Spleen (tissue), 11 donors: ENCODE results near the gene IGF1R. TPM values are rescaled to one million over a fixed set of nuclear protein-coding genes. Genes with fewer than 3 reads are reported as not detected.

Experiments
- DNase-seq: peaks from one replicate; pipeline ENCODE4 v3.0.0-alpha.2; 2020
- H3K27ac ChIP-seq, 8 donors: fragments of 200-600 bp; sonication (generic) in 7 of 8; 1 replicate in 4 of 8; 2 replicates in 4 of 8; pipeline versions ENCODE4 v1.5.0 to v1.8.0; 2016 to 2021; ENCODE audit warnings: inconsistent platforms in 4 of 8, mild to moderate bottlenecking in 4 of 8, moderate library complexity in 1 of 8
- H3K27me3 ChIP-seq, 7 donors: fragments of 200-600 bp; sonication (generic) in 6 of 7; replicated peaks in 1 of 7; 1 replicate in 4 of 7; 2 replicates in 3 of 7; pipeline versions ENCODE4 v1.5.0 to v1.8.0; 2016 to 2021; ENCODE audit warnings: inconsistent platforms in 3 of 7, mild to moderate bottlenecking in 1 of 7
- H3K36me3 ChIP-seq, 6 donors: fragments of 200-600 bp; sonication (generic) in 5 of 6; 1 replicate in 4 of 6; 2 replicates in 2 of 6; pipeline versions ENCODE4 v1.5.0 to v1.8.0; 2016 to 2021; ENCODE audit warnings: inconsistent platforms in 2 of 6
- H3K4me1 ChIP-seq, 6 donors: fragments of 200-600 bp; sonication (generic) in 5 of 6; 1 replicate in 3 of 6; 2 replicates in 3 of 6; pipeline versions ENCODE4 v1.5.0 to v1.8.0; 2016 to 2021; ENCODE audit warnings: inconsistent platforms in 3 of 6
- H3K4me3 ChIP-seq, 8 donors: fragments of 200-600 bp; sonication (generic) in 7 of 8; 1 replicate in 4 of 8; 2 replicates in 4 of 8; pipeline versions ENCODE4 v1.5.0 to v1.8.0; 2016 to 2021; ENCODE audit warnings: inconsistent platforms in 4 of 8, mild to moderate bottlenecking in 4 of 8, moderate library complexity in 2 of 8
- H3K9me3 ChIP-seq, 8 donors: fragments of 200-600 bp; sonication (generic) in 7 of 8; 1 replicate in 4 of 8; 2 replicates in 4 of 8; pipeline versions ENCODE4 v1.5.0 to v1.8.0; 2016 to 2021; ENCODE audit warnings: inconsistent platforms in 4 of 8
- POLR2A ChIP-seq, 3 donors: fragments of 450-650 bp; IDR thresholded peaks; one replicate each; pipeline ENCODE4 v1.5.1; 2017; ENCODE audit warnings: antibody characterized with exemption in 3 of 3, mild to moderate bottlenecking in 1 of 3
- POLR2AphosphoS5 ChIP-seq, 3 donors: sonication (generic); formaldehyde crosslinking; IDR thresholded peaks; one replicate each; pipeline ENCODE4 v1.5.1; 2017; ENCODE audit warnings: antibody characterized with exemption in 3 of 3
- WGBS, 5 donors: extraction: QIAGEN DNeasy Blood & Tissue Kit in 3 of 5; methylation state at CpG; one replicate each; pipeline versions ENCODE4 v1.1.5 to v1.1.7; 2013 to 2018; 5-methylcytosine and 5-hydroxymethylcytosine counted together
- intact Hi-C: fragments of 100-400 bp; cut with DNase I; formaldehyde crosslinking; loops from one replicate; pipeline ENCODE4 v1.15.0; 2023; ENCODE audit warnings: low total_unique reads
- polyA plus RNA-seq, 3 donors: library from polyadenylated mRNA; stranded (reverse); fragments of 200-250 nt; gene quantifications; one replicate each; pipeline ENCODE4 v1.2.1, GENCODE V29; 2013
- total RNA-seq, 7 donors: library from RNA; depleted of rRNA in 3 of 7; stranded (reverse); fragments of >200 nt in 3 of 7; fragmentation: NEBNext Ultra II Directional in 4 of 7; extraction: Animal tissue kit (Norgen Biotek cat#: 25700) in 4 of 7; gene quantifications; one replicate each; pipeline versions ENCODE4 v1.1.0 to v1.2.1, GENCODE V29; 2016 to 2021
- TF ChIP-seq, protein P1 (sequence below), 11 experiments: fragments of 200-600 bp in 7 of 11; fragments of 450-650 bp in 4 of 11; sonication (generic) in 4 of 11; IDR thresholded peaks in 8 of 11; conservative IDR thresholded peaks in 3 of 11; 1 replicate in 7 of 11; 2 replicates in 4 of 11; pipeline versions ENCODE4 v1.4.0 to v1.8.0; 2016 to 2021; ENCODE audit warnings: antibody characterized with exemption in 11 of 11, inconsistent platforms in 4 of 11, mild to moderate bottlenecking in 1 of 11
- donor health status: healthy with polysubstance abuse.
- donor health status: DM: no; HTN: no; CAD: no; lungs with moderate emphysema.
- donor health status: DM: no; HTN: no; CAD: no.
- donor health status: Bipolar disorder and iron deficiency.
- donor health status: healthy.
- donor health status: DM: no; HTN: no; CAD: no.
- donor health status: DM: yes; HTN: yes; CAD: no.

The IGF1R gene
- total and polyA plus RNA-seq, 10 donors: 1.1 to 104 (median 53.1) TPM

DNA sequence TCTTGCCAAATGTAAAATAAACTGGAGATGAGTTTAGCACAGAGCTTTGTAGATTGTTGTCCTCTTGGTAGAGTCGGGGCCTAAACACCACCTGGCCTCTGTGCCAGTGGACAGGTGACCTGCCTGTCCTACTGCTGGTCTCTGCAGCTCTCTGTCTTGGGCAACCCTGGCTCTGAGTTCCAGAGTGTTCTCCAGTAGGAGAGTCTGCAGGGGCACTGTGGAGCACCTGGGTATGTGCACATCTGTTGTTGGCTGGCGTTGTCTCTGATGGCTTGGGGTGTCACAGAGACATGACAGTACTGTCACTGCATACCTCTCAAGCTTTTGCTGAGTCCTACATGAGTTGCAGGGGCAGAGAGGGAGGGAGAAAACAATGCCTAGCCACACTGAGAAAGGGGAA, 112.6 kb downstream of the IGF1R start:
- TF ChIP-seq, protein P1, sequence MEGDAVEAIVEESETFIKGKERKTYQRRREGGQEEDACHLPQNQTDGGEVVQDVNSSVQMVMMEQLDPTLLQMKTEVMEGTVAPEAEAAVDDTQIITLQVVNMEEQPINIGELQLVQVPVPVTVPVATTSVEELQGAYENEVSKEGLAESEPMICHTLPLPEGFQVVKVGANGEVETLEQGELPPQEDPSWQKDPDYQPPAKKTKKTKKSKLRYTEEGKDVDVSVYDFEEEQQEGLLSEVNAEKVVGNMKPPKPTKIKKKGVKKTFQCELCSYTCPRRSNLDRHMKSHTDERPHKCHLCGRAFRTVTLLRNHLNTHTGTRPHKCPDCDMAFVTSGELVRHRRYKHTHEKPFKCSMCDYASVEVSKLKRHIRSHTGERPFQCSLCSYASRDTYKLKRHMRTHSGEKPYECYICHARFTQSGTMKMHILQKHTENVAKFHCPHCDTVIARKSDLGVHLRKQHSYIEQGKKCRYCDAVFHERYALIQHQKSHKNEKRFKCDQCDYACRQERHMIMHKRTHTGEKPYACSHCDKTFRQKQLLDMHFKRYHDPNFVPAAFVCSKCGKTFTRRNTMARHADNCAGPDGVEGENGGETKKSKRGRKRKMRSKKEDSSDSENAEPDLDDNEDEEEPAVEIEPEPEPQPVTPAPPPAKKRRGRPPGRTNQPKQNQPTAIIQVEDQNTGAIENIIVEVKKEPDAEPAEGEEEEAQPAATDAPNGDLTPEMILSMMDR (IDR thresholded peaks at IDR 0.05 in 8 of 11, conservative IDR thresholded peaks at IDR 0.05 in 3 of 11): no peak
- TF ChIP-seq POLR2AphosphoS5 (IDR thresholded peaks at IDR 0.05) (no peak), POLR2A (IDR thresholded peaks at IDR 0.05) (no peak)
- no peaks in the 10 kb centered on the region for H3K9me3 ChIP-seq
- no peak overlapping the region for H3K27ac ChIP-seq
- WGBS, 5 donors: 83 to 94% (median 89%) methylated on average over 2 of the region's 2 CpGs
- no peaks in the 10 kb centered on the region for H3K27me3 ChIP-seq
- H3K36me3 ChIP-seq: no peaks in the 10 kb centered on the region
- DNase-seq: no peak
- H3K4me3 ChIP-seq: no peak overlapping the region
- H3K4me1 ChIP-seq: peaks cover 0 to 30% (median 3%) of the 10 kb centered on the region in 6 donors
- intact Hi-C loops: no loop called here

DNA sequence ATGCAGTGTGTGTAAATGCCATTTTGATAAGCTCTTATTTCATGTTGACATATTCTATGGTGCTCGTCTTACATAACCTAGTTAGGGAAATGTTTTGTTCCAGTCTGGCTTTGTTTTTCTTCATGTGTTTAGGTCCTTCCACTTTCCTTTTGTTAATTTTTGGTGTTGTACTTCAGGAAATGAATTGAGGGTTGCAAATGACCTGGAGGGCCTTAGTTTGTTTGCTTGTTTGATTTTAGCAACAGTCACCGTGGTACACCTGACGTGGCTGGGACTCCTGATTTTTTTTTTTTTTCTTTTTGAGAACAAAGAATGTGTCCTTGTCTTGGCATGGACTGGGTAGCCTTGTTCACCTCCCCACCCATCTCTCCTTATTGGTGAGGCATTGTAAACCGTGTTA, 114.8 kb downstream of the IGF1R start:
- intact Hi-C loops: no loop called here
- no peaks in the 10 kb centered on the region for H3K9me3 ChIP-seq
- no peaks in the 10 kb centered on the region for H3K27me3 ChIP-seq
- TF ChIP-seq POLR2AphosphoS5 (IDR thresholded peaks at IDR 0.05) (no peak), POLR2A (IDR thresholded peaks at IDR 0.05) (no peak)
- TF ChIP-seq, protein P1 (IDR thresholded peaks at IDR 0.05 in 8 of 11, conservative IDR thresholded peaks at IDR 0.05 in 3 of 11): no peak
- DNase-seq: no peak
- no peak overlapping the region for H3K27ac ChIP-seq
- no peaks in the 10 kb centered on the region for H3K36me3 ChIP-seq
- H3K4me1 ChIP-seq: peaks cover 0 to 26% (median 1%) of the 10 kb centered on the region in 6 donors
- no peak overlapping the region for H3K4me3 ChIP-seq
- WGBS, 5 donors: 57 to 73% (median 72%) methylated on average over 4 of the region's 4 CpGs

DNA sequence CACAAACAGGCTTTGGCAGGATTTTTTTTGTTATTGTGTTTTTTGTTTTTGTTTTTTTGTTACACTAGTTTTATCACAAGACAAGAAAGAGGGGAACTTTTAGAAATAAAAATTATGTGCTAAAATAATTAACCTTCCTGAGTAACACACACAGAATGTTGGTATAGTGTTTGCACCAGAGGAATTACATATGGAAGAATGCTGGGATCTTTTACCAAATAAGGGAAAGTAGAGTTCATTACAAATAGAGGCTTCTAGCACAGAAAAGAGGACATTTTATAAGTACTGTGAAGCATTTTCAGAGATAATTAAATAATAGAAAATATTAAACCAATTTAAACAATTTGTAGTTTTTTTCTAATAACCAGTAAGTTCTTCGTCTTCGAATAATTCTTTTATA, 116.0 kb downstream of the IGF1R start:
- H3K4me3 ChIP-seq: no peak overlapping the region
- H3K27me3 ChIP-seq: no peaks in the 10 kb centered on the region
- H3K9me3 ChIP-seq: no peaks in the 10 kb centered on the region
- H3K36me3 ChIP-seq: no peaks in the 10 kb centered on the region
- intact Hi-C loops: no loop called here
- TF ChIP-seq POLR2A (IDR thresholded peaks at IDR 0.05) (no peak), POLR2AphosphoS5 (IDR thresholded peaks at IDR 0.05) (no peak)
- TF ChIP-seq, protein P1 (IDR thresholded peaks at IDR 0.05 in 8 of 11, conservative IDR thresholded peaks at IDR 0.05 in 3 of 11): no peak
- H3K27ac ChIP-seq: no peak overlapping the region
- DNase-seq: no peak
- peaks cover 0 to 21% (median 1%) of the 10 kb centered on the region in 6 donors for H3K4me1 ChIP-seq
- WGBS, 5 donors: 88 to 97% (median 93%) methylated on average over 2 of the region's 2 CpGs

DNA sequence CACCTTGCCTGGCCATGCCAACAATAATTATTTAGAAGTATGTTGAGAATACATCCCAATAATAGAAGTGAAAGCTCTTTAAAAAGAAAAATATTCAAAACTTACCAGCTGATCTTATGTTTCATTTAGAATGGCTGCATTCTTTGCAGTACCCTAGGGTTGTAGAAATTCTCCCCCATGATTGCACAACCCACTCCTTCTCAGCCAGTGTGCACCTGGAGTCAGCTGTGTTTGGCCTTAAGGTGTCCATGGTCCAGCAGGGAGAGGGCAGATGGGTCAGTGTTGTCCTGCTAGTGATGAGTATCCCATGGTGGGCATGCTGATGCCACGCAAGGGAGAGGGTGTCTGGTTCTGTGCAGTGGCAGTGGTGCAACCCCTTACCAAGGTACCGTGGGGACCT, 117.3 kb downstream of the IGF1R start:
- H3K27ac ChIP-seq: no peak overlapping the region
- no peaks in the 10 kb centered on the region for H3K36me3 ChIP-seq
- 83 to 100% (median 90%) methylated on average over 2 of the region's 2 CpGs for WGBS, 5 donors
- DNase-seq: no peak
- no peak overlapping the region for H3K4me3 ChIP-seq
- intact Hi-C loops: no loop called here
- no peaks in the 10 kb centered on the region for H3K27me3 ChIP-seq
- no peaks in the 10 kb centered on the region for H3K9me3 ChIP-seq
- peaks cover 0 to 17% (median 1%) of the 10 kb centered on the region in 6 donors for H3K4me1 ChIP-seq
- no peak for TF ChIP-seq POLR2AphosphoS5 (IDR thresholded peaks at IDR 0.05)
- TF ChIP-seq POLR2A (IDR thresholded peaks at IDR 0.05): no peak
- TF ChIP-seq, protein P1 (IDR thresholded peaks at IDR 0.05 in 8 of 11, conservative IDR thresholded peaks at IDR 0.05 in 3 of 11): no peak
